Measurements from ENCODE around the gene PAPPA.

- TF ChIP-seq POLR2A (IDR thresholded peaks at IDR 0.05) (no peak), CTCF (IDR thresholded peaks at IDR 0.05) (no peak)
These were observed 288.9 kb downstream of the PAPPA start for GRCh38 chr9:116442528-116442927.

All from adrenal gland (tissue), 5 donors.